Fibroblast of mammary gland (primary cell): ENCODE measurements around the gene LOX.

Experiments used
- DNase-seq: peaks from one replicate; pipeline ENCODE4 v3.0.0-alpha.2; 2010; ENCODE audit warnings: low read depth
- H3K4me3 ChIP-seq: 2 replicates; pipeline ENCODE4 v1.5.1; 2011; ENCODE audit warnings: low read depth, mild to moderate bottlenecking, low read length, moderate library complexity; ENCODE audit not compliant: control insufficient read depth
- CTCF ChIP-seq: conservative IDR thresholded peaks from 2 replicates; pipeline ENCODE4 v1.5.1; 2011; ENCODE audit warnings: low read depth, low read length, inconsistent platforms; ENCODE audit not compliant: control insufficient read depth, insufficient read depth

LOX gene

DNA sequence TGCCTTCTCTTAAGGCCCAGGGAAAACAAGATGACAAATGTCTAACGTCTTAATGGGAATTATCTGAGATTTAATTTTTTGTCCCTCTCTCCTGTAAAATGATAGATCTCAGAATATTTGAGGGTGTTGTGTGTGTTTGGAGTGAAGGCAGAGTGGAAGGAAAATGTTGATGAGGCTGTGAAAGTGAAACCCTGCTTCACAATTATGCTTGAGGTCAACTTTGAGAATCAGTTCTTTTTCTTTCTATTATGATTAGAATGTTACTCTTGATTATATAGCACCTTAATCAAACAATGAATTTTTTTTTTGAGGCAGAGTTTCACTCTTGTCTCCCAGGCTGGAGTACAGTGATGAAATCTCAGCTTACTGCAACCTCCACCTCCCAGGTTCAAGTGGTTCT, 5.5 kb upstream of the LOX start:
- TF ChIP-seq CTCF, result no peak
- no peak for DNase-seq
- H3K4me3 ChIP-seq, result no peak overlapping the region

GRCh38 chr5:122081541-122081940, 3.5 kb upstream of the LOX start:
- H3K4me3 ChIP-seq, result no peak overlapping the region
- no peak for TF ChIP-seq CTCF
- no peak for DNase-seq

DNA sequence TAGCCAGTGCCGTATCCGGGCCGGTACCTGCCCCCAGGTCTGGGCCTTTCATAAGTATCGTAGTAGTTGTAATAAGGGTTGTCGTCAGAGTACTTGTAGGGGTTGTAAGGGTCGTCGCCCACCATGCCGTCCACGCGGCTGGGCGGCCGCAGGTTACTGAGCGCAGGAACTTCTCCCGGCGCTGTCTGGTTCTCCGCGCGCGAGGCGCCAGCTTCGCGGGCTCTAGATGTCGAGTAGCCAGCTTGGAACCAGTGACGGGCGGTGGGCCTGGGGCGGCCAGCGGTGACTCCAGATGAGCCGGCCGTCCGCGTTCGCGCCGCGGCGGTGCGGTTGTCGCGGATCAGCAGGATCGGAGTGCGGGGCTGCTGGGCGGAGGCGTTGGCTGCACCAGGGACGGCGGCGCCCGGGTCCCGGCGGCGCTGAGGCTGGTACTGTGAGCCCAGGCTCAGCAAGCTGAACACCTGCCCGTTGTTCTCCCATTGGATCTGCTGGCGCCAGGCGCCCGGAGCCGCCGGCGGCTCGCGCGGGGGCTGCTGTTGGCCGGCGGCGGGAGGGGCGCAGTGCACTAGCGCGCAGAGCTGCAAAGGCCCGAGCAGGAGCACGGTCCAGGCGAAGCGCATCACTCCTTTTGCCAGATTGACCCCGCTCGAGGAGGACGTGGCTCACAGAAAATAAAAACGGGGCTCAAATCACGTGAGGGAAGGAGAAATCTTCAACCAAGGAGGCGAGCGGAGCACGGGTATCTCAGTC, 518 bp downstream of the LOX start:
- peak overlapping the region; percentile 74 for H3K4me3 ChIP-seq
- no peak for DNase-seq
- TF ChIP-seq CTCF, result no peak

GRCh38 chr5:122076669-122077365, 1.2 kb downstream of the LOX start:
- TF ChIP-seq CTCF, result peak; percentile 80
- DNase-seq, result peak; percentile 76
- peak overlapping the region; percentile 74 for H3K4me3 ChIP-seq

DNA sequence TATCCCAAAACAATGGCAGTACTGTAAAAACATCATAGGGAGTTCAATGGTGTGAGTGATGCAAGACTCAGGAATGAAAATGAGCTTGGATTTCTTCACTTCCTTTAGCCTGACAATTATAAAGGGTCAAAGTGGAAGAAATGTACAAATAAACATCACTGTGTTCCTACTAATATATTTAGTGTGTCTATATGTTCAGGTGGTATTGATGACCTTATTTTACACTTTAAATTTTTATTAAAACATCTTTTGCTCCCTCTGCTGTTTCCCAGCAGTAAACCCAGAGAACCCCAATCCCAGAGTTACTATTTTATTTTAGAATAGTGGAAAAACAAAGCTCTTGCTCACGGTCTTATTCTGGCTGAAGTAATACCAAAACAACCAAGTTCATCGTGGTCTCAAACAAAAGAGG, 2.0 kb downstream of the LOX start:
- H3K4me3 ChIP-seq, result peak overlapping the region; percentile 74
- DNase-seq, result no peak

DNA sequence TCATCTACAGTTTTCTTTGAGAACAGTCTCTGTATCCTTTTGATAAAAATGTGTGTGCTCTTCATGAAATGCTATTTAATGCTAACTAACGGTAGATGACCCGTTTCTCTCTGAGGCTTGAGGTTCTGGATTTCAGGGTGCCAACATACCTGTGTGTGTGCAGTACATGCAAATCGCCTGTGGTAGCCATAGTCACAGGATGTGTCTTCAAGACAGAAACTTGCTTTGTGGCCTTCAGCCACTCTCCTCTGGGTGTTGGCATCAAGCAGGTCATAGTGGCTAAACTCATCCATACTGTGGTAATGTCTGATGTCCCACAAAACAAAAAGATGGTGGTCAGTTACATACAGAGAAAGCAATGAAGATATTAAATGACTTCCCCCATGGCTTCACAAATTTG, 4.2 kb downstream of the LOX start:
- no peak overlapping the region for H3K4me3 ChIP-seq
- no peak for DNase-seq
- TF ChIP-seq CTCF, result no peak

More for the DNA sequence above, 2.0 kb downstream of the LOX start:
- peak; percentile 31 for TF ChIP-seq CTCF
